Activated naive CD4-positive, alpha-beta T cell (primary cell): ENCODE results near the gene ZSCAN22.

Experiments
- DNase-seq, 4 experiments: peaks; one replicate each; lab custom pipeline; 2025; lab: John Stamatoyannopoulos, UW

ZSCAN22 gene

DNA sequence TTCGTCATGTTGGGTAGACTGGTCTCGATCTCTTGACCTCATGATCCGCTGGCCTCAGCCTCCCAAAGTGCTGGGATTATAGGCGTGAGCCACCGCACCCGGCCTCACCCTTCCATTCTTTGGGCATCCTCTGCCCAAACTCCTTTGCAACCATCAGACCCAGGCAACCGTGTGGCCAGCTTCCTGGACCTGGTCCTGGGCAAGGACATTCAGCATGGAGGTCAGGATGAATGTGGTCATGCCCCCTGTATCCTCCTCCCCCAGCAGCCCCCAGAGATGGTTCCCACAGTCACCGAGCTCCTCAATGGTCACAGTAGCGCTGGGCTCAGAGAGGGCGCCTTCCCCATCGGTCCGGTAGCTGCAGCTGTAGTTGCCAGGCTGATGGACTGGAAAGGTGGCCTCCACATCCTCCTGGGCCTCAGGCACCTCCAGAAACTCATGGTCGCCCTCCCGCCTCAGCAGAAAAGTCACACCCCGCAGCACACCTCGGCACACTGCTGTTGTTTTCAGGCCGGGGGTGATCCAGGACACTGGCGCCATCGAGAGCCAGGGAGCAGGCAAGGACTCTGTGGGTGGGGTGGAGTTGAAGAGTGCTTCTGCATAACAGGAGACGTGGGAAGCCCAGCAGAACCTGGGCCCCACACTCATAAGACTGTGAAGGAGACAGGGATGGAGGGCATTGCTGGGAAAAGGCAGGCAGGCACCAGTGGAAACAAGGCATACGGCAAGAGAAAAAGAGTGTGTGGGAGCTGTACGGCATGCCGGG lies 25.4 kb downstream of the ZSCAN22 start:
- DNase-seq: no peak

DNA sequence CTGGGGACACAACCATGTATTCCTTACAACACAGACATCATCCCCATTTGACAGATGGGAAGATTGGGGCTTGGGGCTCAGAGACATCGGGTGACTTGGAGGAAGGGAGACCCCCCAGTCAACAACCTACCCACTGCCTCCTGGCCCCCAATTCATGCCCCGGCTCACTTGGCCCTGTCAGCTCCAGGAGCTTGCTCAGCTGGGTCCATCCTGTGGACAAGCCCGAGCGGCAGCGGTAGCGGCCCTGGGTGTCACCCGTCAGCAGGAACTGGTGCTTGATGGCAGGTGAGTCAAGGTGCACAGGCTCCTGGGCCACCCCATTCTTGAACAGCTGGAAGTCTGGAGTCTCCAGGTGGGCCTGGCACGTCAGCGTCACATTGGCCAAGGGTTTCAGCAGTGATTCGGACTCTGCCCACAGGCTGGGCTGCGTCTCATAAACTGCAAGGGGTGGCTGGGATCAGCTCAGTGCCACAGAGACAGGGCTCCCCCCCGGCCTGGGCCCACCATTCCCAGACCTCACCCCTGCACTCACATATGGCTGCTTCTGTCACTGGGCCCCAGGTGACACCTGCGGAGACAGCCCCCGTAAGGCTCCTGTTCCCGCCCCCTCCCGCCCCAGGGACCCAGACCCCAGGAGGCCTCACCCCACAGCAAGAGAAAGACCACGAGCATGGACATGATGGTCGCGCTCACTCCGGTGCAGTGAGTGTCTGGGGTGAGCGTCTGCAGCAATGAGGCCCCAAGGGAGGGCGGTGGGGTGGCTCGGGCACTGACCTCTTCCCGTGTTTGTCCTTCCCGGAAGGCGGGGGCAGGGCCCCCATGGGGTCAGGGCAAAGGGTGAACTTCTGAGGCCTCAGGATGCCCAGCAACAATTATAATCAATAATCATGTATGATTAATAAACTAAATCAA lies 26.2 kb downstream of the ZSCAN22 start, which contains the start of gene A1BG:
Gene A1BG, minus strand, starts transcription at position 733 of the 912 bp plus-strand sequence. Its CDS starts 55 bp downstream, at position 678.
- DNase-seq: no peak

DNA sequence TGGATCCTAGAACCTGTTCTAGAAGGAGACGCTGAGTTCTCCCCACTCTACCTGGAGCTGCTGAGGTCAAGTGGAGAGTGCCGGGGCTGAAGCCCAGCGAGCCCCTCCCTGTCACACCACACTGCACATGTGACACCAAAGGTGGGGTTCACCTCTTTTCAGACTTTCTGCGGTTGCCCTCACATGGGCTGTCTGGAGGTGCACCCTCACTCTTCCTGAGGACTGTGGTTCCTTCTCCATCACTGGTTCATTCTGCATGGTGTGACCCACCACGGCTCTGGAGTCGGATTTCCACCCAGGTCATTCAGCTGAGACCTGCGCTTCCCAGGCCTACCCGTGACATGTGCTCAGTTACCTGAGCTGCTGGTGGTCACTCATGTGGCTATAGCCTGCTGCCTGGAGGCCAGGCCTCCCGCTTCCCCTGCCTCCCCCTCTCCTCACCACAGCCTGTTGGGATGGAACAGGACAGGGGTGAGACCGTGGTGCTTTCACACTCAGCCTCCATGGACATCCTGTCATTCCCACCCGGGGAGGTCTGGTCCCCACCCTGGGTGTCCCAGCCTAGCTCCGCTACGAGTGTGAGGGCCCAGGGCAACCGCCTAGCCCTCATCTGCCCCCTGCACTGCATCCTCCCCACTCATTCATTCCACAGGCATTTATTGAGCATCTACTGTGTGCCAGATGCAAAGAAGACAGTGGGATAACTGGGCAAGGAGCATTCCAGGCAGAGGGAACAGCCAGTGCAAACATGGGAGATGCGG lies 27.1 kb downstream of the ZSCAN22 start:
- DNase-seq: no peak

DNA sequence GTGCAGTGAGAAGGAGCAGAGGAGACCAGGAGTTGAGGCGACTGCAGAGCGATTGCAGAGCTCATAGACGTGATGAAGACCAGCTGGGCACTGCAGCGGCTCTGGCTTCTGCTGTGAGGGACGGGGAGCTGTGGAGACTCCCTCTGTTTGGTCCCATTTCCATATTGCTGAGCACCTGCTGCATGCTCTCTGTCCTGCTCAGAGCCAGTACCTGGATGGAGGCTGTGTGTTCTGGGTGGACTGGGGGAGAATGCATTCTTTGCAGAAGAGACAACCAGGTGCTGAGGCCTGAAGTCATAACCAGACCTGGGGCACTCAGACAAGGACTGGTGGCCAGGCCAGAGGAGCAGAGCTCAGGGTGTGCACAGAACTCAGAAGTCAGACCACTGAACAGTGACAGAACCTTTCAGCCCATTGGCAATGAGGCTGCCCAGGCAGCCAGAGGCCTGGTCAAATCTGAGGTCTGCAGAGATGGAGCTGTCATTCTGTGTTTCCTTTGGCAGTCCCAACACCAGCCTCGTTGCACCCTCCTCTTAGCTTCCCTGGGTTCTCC lies 27.8 kb downstream of the ZSCAN22 start:
- DNase-seq: no peak

DNA sequence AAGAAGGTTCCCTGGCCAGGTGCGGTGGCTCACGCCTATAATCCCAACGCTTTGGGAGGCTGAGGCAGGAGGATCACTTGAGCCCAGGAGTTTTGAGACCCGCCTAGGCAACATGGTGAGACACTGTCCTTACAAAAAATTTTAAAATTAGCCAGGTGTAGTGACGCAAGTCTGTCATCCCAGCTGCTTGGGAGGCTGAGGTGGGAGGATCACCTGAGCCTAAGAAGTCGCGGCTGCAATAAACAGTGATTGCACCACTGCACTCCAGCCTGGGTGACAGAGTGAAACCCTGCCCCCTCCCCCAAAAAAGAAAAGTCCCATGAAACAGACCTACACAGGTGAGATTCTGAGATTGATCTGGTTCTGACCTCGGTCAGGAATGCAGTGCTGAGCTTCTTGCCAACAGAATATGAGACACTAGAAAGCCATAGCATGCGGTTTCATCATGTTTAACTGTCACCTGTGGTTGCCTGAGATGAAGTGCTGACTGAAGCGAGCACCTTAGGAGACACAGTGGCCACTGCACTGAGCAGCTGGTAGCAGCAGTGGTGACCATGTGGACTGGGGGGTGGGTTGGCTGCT lies 28.5 kb downstream of the ZSCAN22 start:
- no peak for DNase-seq

DNA sequence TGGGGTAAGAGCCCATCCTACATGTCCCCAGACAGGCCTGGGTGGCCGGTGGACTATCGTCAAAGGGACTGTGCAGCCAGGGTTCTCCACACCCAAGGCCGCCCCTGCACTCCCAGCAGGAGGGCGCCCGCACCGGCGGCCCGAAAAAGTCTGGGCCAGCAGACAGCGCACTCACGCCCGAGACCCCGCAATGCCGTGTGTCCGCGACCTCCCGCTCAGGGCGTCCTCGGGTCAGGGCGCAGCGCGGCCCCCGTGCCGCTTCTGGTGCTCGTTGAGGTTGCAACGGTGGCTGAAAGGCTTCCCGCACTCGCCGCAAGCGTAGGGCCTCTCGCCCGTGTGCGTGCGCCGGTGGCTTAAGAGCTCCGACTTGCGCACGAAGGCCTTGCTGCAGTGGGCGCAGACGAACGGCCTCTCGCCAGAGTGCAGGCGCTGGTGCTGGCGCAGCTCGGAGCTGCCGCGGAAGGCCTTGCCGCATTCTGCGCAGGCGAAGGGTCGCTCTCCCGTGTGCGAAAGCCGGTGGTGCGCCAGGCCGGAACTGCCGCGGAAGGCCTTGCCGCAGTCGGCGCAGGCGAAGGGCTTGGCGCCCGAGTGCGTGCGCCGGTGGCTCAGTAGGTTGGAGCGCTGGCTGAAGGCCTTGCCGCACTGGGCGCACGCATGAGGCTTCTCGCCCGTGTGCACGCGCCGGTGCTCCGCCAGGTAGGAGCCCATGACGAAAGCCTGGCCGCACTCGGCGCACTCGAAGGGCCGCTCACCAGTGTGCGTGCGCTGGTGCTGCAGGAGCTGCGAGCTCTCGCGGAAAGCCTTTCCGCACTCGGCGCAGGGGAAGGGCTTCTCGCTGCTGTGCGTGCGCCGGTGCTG lies 29.3 kb downstream of the ZSCAN22 start:
- DNase-seq: peak in 2 of 4 experiments; percentile 22 to 37

DNA sequence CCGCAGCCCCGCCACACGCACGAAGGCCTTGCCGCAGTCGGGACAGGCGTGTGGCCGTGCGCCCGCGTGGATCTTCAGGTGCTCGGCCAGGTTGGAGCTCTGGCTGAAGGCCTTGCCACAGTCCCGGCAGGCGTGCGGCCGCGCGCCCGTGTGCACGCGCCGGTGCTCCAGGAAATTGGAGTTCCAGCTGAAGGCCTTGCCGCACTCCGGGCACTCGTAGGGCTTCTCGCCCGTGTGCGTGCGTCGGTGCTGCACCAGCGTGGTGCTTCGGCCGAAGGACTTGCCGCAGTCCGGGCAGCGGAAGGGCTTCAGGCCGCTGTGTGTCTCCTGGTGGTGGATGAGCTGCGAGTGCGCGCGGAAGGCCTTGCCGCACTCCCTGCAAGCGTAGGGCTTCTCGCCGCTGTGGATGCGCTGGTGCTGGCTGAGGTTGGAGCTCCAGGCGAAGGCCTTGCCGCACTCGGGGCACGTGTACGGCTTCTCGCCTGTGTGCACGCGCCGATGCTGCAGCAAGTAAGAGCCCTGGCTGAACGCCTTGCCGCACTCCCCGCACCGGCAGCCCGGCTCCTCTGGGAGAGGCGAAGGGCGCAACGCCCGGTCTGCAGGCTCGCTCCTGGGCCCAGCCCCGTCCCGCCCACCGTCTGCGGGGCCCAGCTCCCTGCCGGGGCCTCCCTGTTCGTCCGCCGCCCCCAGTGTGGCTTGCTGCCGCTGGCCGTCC lies 30.1 kb downstream of the ZSCAN22 start:
- no peak for DNase-seq

DNA sequence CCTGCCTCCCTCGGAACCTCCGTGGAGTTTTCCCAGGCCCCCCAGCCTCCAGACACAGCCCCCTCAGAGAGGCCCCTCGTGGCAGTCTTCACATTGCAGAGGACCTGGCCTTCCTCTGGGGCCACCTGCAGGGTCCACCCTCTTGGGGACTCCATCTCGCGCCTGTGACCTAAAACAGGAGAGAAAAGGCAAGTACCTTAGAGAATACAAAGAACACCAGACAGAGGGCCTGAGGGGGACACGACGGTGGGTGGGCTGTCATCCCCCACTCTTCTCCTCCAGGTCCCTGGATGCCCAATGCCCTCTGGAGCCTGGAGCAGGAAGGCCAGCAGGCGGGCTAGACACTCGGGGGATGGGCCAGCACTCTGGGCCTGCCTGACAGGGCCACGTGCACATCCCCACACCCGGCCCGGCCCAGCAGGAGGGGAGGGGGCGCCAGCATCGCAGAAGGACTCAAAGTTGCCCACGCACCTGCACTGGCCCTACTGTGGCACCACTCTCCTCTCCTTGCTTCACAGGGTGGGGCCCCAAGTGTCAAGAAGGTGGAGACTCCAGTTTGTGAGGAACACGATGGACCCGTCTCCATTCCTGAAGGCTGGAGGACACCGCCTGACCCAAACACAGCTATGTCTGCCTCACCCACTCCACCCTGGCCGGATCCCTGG lies 30.8 kb downstream of the ZSCAN22 start:
- no peak for DNase-seq

DNA sequence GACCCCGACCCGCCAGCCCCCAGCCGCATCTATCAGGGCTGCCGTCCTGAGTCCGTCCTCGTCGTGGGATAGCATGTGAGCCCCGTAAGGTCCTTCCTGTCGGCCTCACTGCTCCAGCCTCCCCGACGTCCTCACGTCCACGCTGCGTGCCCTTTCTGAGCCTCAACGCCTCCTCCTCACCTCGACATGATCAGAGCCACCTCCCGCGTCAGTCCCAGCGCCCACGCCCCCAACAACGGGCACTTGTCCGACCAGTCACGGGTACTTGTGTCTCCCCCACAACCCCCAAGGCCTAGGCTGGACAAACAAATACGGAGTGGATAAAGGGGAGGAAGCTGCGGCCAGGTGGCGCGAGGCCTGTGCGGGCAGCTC lies 35.1 kb downstream of the ZSCAN22 start:
- peak in 1 of 4 experiments; percentile 21 for DNase-seq

DNA sequence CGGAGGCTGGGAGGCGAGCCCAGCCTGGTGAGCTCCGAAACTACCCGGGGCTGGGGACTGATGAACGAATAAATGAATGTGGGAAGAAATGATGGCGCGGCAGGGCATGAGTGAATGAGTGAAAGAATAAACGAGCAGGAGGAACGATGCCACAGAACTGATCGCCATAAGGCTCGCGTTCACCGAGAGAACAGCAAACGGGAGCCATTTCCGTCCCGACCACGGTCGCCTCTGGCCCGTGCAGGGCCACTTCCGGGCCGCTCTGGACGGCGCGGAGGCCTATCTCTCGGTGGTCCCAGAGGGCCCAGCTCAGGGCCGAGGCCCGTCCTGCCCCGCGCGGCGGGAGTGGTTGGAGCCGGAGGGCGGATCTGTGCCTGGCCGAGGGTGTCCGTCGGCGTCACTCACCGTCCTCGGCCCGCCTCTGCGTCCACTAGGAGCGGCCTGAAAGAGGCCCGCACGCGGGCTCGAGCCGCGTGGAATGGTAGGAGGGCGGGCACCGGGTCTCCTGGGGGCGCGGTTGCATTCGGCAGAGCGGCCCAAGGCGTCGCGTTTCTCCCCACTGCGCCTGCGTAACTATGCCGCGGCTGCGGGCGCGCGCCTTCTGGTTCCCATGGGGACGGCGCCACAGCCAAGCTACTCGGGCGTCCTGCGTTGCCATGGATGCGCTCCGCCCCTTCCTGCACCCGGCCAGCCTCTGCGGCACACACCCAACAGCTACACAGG lies 35.6 kb downstream of the ZSCAN22 start, which contains the start of gene ZNF497:
Gene ZNF497, minus strand, starts transcription at position 480 of the 723 bp plus-strand sequence. CDS start 5,116 bp downstream, outside the sequence.
- DNase-seq: peak; percentile 81 to 94 (median 91)

DNA sequence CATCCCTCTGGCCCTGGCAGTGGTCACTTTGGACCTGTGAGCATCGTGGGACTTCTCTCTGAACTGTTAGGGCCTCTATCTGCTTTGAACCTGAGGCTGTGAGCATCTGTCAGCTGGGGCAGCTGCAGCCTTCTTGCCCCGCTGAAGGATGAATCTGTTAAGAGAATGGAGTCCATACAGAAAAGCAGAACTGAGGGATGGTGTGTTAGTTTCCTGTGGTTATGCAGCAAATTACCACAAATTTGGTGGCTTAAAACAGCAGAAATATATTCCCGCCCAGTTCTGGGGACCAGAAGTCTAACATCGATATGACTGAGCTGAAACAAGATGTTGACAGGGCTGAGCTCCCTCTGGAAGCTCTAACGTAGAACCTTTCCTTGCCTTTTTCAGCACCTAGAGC lies 37.4 kb downstream of the ZSCAN22 start:
- no peak for DNase-seq

DNA sequence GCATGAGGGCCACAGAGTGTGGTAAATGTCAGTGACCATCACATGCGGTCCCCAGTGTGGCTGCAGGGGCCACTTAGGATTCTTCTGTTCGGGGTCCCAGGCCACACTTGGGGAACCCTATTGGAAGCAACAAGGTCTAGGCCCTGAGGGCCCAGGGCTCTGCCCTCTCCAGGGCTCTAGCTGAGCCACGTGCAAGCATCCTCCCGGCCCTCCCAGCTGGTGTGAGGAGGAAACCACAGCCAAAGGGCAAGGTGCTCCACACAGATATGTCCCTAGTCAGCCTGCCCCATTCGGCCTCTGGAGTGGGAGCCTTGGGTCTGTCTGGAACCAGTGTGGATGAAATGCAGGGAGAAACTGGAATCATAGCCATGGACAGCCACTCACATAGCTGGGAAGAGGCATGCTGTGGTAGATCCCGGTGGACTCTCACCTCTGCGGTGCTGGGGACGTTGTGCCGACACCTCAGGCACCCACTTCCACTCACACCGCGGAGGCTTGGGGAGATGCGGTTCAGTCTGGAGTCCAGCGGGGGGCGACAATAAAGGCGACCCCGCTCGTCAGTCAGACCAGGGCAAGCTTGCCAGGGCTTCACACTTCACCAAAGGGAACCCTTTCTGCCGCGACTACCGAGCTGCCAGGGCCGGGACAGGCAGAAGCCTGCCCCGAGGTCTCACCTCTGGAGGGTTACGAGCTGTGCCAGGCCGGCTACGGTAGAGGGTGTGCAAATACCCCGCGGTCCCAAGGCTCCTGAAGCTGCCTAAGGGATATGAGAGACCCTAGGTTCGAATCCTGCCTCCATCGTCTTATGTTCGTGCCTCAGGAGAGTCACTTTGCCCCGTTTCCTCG lies 40.0 kb downstream of the ZSCAN22 start:
- DNase-seq: no peak

DNA sequence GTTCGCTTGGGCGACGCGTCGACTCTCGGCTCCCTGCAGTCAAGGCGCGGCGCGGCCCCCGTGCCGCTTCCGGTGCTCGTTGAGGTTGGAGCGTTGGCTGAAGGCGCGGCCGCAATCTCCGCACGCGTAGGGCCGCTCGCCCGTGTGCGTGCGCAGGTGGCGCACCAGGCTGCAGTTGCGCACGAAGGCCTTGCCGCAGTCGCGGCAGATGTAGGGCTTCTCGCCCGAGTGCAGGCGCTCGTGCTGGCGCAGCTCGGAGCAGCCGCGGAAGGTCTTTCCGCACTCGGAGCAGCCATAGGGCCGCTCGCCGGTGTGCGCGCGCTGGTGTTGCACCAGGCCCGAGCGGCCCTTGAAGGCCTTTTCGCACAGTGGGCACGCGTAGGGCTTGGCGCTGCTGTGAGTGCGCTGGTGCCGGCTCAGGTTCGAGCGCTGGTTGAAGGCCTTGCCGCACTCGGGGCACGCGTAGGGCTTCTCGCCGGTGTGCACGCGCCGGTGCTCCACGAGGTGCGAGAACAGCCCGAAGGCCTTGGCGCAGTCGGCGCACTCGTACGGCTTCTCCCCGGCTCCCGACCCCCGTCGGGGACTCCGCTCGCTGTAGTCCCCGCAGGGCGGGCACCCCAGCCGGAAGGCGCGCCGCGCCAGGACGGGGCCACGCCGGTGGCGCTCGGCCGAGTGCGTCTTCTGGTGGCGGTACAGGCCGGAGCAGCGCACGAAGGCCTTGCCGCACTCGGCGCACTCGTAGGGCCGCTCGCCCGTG lies 41.1 kb downstream of the ZSCAN22 start:
- DNase-seq: no peak

DNA sequence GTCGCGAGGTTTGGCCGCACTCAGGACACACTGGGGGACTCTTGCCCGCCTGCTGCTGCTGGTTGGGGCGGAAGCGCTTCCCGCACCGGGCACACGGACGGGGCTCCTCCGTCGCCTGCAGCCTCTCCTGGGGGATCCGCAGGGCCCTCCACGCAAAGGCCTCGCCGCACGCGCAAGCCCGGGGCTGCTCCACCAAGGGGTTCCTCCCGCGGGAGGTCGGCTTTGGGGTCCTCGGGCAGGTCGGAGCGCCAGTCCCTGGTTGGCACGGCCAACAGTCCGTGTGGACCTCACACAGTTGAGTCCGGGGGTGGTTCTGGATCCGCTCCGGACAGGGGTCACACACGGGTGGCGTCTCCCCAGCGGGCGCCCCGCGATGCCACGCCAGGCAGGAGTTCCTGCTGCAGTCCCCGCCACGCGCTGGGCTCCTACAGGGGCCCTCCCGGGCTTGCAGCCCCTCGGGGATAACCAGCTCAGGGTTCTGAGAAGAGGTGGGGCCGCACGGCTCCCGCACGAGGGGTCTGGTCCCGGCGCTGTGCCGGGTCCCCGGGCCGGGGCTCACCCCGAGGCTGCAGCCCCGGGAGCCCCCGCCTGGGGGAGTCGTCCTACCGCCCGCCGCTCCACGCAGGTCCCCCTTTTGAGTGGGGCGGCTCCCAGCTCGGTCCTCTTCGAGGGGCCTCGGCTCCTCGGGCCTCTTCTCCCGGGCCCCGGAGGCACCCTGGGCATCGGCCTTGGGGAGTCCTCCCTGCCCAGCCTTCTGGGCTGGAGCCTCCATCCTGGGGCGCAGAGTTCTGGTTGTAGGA lies 42.0 kb downstream of the ZSCAN22 start:
- no peak for DNase-seq

DNA sequence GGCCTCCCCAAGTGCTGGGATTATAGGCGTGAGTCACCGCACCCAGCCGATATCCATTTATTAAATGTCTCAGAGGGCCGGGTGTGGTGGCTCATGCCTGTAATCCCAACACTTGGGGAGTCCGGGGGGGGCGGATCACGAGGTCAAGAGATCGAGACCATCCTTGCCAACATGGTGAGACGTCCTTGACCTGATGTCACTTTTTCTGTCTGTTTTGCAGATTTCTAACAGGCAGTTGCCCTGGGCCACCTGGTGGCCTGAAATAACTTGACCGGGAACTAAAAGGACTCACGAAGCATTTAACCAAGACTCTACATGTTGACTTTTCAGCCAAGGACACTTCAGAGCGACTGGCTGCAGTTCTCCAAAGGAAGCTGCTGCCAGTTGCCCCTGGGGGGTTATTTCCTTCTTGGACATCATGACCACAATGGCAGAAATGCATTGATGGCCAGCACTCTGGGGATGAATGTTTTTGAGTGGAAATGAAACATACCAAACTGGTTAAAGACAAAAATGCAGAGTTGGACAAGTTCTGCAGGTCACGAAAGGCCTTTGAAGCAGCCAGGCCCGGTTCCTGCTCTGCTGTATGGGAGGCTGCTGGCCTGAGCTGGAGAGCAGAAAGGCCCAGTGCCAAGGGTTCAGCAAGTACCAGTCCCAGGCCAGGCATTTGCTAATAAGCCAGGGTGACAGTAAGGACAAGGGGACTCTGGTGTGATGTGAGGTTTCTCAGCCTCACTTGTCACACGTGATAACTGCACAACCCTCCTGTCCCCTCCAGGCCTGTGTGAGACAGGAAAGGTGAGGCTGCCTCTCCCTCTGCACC lies 45.7 kb downstream of the ZSCAN22 start:
- DNase-seq: no peak
